Inflammatory macrophage treated with lipopolysaccharide for 1 hour (primary cell): ENCODE measurements around the gene RXFP1.

ENCODE experiments used
- DNase-seq, 2 donors: peaks; one replicate each; pipeline ENCODE4 v3.0.0-alpha.2; 2020 to 2022

The RXFP1 gene

DNA sequence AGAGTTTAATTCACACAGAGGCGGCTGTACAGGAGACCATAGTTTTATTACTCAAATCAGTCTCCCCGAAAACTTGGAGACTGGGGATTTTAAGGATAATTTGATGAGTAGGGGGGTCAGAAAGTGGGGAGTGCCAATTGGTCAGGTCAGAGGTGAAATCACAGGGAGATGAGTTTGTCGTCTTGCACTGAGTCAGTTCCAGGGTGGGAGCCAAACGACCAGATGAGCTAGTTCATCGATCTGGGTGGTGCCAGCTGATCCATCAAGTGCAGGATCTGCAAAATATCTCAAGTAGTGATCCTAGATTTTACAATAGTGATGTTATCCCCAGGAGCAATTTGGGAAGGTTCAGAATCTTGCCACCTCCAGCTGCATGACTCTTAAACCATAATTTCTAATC, 154.4 kb downstream of the RXFP1 start:
- no peak for DNase-seq

DNA sequence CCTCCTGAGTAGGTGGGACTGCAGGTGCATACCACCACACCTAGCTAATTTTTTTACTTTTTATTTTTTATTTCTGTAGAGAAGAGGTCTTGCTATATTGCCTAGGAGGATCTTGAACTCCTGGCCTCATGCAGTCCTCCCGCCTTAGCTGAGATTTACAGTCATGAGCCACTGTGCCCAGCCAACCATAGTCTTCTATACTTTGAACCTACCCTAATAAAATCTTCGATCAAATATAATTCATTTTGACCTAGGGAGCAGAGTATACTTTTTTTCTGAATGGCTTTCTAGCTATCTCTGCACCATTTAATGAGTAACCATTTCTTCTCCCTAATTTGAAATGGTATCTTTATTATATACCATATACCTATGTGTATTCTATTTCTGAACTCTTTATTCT, 157.1 kb downstream of the RXFP1 start:
- DNase-seq, result no peak

DNA sequence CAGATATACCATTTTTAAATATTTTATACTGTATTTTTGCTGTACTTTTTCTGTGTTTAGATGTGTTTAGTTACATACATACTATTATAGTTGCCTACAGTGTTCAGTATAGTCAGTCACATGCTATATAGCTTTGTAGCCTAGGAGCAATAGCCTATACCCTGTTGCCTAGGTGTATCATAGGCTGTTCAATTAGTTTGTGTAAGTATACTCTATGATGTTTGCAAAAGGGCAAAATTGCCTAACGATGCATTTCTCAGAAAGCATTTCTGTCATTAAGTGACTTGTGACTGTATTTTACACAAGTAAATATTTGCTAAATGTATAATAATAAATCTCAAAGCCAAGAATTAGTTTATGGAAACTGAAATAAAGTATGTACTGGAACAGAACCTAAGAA, 159.9 kb downstream of the RXFP1 start:
- DNase-seq, result no peak

DNA sequence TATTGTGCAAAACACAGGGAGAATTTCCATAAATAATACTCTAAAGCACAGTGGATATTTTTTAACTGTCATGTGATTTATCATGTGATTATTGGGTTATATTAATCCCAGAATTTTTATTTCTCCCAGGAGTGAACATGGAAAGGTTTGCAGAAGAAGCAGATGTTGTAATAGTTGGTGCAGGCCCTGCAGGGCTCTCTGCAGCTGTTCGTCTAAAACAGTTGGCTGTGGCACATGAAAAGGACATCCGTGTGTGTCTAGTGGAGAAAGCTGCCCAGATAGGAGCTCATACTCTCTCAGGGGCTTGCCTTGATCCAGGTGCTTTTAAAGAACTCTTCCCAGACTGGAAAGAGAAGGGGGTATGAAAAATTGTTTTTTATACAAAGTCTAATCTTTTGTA, 160.4 kb downstream of the RXFP1 start:
- DNase-seq, result no peak

DNA sequence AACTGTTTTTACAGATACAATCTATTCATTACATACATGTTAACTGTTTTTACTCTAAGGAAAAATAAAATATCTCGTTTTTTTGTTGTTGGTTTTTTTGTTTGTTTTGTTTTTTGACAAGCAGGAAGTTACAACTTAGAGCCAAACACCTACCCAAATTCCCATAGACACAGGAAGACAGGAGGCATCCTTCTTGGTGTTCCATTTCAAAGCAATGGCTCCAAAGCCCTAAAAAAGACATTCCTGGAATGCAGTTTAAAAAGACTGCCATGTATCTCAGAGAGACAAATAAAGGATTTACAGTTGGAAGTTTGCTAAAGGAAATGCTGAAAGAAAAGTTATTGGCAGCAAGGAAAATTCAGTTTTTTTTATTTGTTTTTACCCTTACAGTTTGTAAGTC, 167.1 kb downstream of the RXFP1 start:
- DNase-seq, result no peak
